Testis (tissue), 3 donors: ENCODE data around the gene TEX26. TPM values are rescaled to one million over a fixed set of nuclear protein-coding genes. Genes with fewer than 3 reads are reported as not detected.

Experiments
- DNase-seq: peaks from one replicate; pipeline ENCODE4 v3.0.0-alpha.2; 2019
- H3K27ac ChIP-seq, 2 donors: fragments of 200-600 bp; sonication (generic); one replicate each; pipeline ENCODE4 v1.5.1; 2019
- H3K27me3 ChIP-seq: fragments of 200-600 bp; sonication (generic); one replicate; pipeline ENCODE4 v1.5.1; 2019
- H3K36me3 ChIP-seq: fragments of 200-600 bp; sonication (generic); one replicate; pipeline ENCODE4 v1.5.1; 2017; ENCODE audit warnings: low read depth; ENCODE audit errors: missing control alignments
- H3K4me1 ChIP-seq: fragments of 200-600 bp; sonication (generic); one replicate; pipeline ENCODE4 v1.5.1; 2019
- H3K4me3 ChIP-seq, 2 donors: fragments of 200-600 bp; sonication (generic); one replicate each; pipeline ENCODE4 v1.5.1; 2017 to 2019
- H3K9me3 ChIP-seq: fragments of 200-600 bp; sonication (generic); one replicate; pipeline ENCODE4 v1.5.1; 2017
- POLR2A ChIP-seq: fragments of 450-650 bp; IDR thresholded peaks from one replicate; pipeline ENCODE4 v1.6.1; 2017; ENCODE audit warnings: antibody characterized with exemption, mild to moderate bottlenecking, moderate library complexity
- WGBS, 2 donors: methylation state at CpG; one replicate each; pipeline ENCODE4 v1.1.5; 2018; 5-methylcytosine and 5-hydroxymethylcytosine counted together
- intact Hi-C: fragments of 100-400 bp; cut with DNase I; formaldehyde crosslinking; loops from one replicate; pipeline ENCODE4 v1.15.1; 2023; ENCODE audit warnings: low total_unique reads
- polyA plus RNA-seq: library from polyadenylated mRNA; stranded (reverse); fragments of 350-450 nt; fragmentation: Illumina TruSeq; extraction: RNeasy Lipid Tissue Mini Kit (QIAGEN cat#74804); gene quantifications from one replicate; pipeline ENCODE4 v1.2.3, GENCODE V29; 2014; ENCODE audit warnings: low read depth, low replicate concordance; ENCODE audit not compliant: insufficient read depth
- total RNA-seq, 2 donors: library from RNA; depleted of rRNA; stranded (reverse); fragments of >200 nt; gene quantifications; one replicate each; pipeline ENCODE4 v1.2.3, GENCODE V29; 2016
- TF ChIP-seq, protein P1 (sequence below), 3 experiments: fragments of 450-650 bp in 2 of 3; fragments of 200-600 bp in 1 of 3; sonication (generic) in 1 of 3; IDR thresholded peaks; one replicate each; pipeline ENCODE4 v1.5.1; 2016 to 2019; ENCODE audit warnings: antibody characterized with exemption in 3 of 3, mild to moderate bottlenecking in 2 of 3, moderate library complexity in 1 of 3

TEX26 gene
- total and polyA plus RNA-seq, 3 donors from 2014 or later: 5.5 to 40.7 (median 21.4) TPM

DNA sequence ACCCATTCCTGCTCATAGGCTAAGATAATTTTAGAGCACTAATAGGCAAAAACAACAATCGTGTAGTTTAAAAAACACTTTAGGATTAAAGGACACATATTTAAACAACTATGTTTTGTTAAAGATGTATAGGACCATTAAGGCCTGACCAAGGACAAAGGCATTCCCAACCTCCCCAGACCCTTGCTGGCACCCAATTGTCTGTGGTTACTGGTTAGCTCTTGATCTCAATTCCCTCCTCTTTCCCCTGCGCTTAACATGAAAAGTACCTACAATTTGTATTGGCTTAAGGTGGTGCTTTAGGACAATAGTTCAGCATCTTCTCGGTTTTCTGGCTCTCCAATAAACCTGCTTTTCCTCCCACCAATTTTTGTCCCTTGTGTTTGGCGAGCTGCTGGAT is 51.0 kb downstream of the TEX26 start:
- TF ChIP-seq, protein P1, sequence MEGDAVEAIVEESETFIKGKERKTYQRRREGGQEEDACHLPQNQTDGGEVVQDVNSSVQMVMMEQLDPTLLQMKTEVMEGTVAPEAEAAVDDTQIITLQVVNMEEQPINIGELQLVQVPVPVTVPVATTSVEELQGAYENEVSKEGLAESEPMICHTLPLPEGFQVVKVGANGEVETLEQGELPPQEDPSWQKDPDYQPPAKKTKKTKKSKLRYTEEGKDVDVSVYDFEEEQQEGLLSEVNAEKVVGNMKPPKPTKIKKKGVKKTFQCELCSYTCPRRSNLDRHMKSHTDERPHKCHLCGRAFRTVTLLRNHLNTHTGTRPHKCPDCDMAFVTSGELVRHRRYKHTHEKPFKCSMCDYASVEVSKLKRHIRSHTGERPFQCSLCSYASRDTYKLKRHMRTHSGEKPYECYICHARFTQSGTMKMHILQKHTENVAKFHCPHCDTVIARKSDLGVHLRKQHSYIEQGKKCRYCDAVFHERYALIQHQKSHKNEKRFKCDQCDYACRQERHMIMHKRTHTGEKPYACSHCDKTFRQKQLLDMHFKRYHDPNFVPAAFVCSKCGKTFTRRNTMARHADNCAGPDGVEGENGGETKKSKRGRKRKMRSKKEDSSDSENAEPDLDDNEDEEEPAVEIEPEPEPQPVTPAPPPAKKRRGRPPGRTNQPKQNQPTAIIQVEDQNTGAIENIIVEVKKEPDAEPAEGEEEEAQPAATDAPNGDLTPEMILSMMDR (IDR thresholded peaks at IDR 0.05): no peak
- no peak for TF ChIP-seq POLR2A
- Histone ChIP-seq H3K9me3 (no peaks in the 10 kb centered on the region), H3K4me1 (no peaks in the 10 kb centered on the region), H3K27ac (no peak overlapping the region), H3K36me3 (no peaks in the 10 kb centered on the region), H3K27me3 (no peaks in the 10 kb centered on the region), H3K4me3 (no peak overlapping the region)
- DNase-seq: no peak
- 83 to 86% methylated on average over 4 of the region's 4 CpGs for WGBS, 2 donors
- intact Hi-C loops: no loop called here

DNA sequence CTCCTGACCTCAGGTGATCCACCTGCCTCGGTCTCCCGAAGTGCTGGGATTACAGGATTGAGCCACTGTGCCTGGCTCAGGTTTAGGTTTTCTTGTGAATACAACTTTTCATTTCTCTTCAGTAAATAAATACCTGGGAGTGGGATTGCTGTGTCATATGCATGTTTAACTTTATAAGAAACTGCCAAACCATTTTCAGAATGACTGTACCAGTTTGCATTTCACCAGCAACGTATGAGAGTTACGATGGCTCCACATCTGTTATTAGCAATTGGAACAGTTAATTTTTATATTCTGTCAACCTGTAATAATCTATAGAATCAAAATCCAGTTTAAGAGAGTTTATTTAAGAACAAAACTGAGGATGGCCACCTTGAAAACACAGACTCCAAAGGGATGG is 52.2 kb downstream of the TEX26 start:
- 97 to 99% methylated on average over 4 of the region's 4 CpGs for WGBS, 2 donors
- DNase-seq: no peak
- Histone ChIP-seq H3K4me1 (no peaks in the 10 kb centered on the region), H3K36me3 (no peaks in the 10 kb centered on the region), H3K4me3 (no peak overlapping the region), H3K27me3 (no peaks in the 10 kb centered on the region), H3K27ac (no peak overlapping the region), H3K9me3 (no peaks in the 10 kb centered on the region)
- no peak for TF ChIP-seq POLR2A
- TF ChIP-seq, protein P1 (IDR thresholded peaks at IDR 0.05): no peak
- intact Hi-C loops: no loop called here

DNA sequence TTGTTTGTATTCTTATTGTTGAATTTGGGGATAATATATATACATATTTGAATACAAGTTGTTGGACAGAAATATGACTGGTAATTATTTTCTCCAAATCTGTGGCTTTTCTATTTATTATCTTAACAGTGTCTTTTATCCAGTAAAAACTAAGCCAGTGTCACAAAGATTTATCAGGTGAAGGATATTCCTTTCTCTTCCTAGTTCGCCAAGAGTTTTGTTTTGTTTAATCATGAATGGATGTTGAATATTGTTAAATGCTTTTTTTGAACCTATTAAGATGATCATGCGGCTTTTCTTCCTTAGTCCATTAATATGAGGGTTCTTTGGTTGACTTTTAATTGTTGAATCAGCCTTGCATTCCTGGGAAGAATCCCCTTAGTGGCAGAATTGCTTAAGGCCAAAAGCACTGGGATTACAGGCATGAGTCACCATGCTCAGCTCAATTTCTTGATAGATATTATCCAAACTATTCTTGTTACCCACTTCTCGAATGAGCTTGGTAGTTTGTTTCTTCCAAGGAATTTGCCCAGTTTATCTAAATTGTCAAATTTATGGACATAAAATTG is 53.3 kb downstream of the TEX26 start:
- H3K27ac ChIP-seq: no peak overlapping the region
- TF ChIP-seq, protein P1 (IDR thresholded peaks at IDR 0.05): no peak
- no peak for TF ChIP-seq POLR2A
- no peak overlapping the region for H3K4me3 ChIP-seq
- 86 to 92% methylated on average over 3 of the region's 3 CpGs for WGBS, 2 donors
- intact Hi-C loops: no loop called here
- no peaks in the 10 kb centered on the region for H3K4me1 ChIP-seq
- H3K27me3 ChIP-seq: no peaks in the 10 kb centered on the region
- H3K36me3 ChIP-seq: no peaks in the 10 kb centered on the region
- DNase-seq: no peak
- no peaks in the 10 kb centered on the region for H3K9me3 ChIP-seq

DNA sequence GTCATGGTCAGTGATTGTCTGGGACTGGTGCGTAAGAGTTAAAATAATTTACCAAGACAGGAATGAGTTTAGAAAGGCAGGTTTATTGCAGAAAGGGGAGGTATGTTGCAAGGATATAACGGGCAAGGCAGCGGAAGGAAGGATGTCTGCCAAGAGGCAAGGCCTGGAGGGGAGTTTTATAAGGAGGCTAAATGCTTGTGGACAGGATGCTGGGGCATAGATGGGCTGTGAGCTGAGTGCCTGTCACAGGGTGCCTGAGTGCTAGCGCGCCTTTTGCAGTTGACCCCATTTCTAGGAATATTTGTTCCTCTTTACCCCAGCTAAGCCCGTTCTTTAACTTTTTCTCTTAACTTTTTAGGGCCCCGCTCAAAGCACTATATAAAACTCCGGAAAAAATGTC is 58.7 kb downstream of the TEX26 start:
- no peak for TF ChIP-seq POLR2A
- TF ChIP-seq, protein P1 (IDR thresholded peaks at IDR 0.05): no peak
- Histone ChIP-seq H3K4me1 (no peaks in the 10 kb centered on the region), H3K36me3 (no peaks in the 10 kb centered on the region), H3K9me3 (no peaks in the 10 kb centered on the region), H3K27ac (no peak overlapping the region), H3K4me3 (no peak overlapping the region), H3K27me3 (no peaks in the 10 kb centered on the region)
- intact Hi-C loops: no loop called here
- no peak for DNase-seq
- WGBS, 2 donors: 61 to 75% methylated on average over 8 of the region's 8 CpGs

DNA sequence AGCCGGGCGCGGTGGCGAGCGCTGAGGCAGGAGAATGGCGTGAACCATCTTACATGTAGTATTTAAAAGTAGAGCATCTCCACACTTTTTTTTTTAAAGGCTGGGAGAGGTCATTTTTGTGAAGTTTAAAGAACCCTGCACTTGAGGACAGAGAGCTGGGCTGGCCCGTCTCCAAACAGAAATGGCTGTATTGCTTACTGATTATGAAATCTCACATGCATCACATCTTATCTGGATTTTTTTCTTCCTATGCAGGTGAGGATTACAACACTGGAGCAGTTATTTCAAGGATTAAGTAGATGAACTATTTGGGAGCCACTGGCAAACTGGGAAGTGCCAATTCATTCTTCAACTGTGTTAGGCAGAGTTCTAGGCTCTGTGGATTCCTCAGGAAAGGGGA is 59.5 kb downstream of the TEX26 start:
- Histone ChIP-seq H3K4me1 (no peaks in the 10 kb centered on the region), H3K27ac (no peak overlapping the region), H3K9me3 (no peaks in the 10 kb centered on the region), H3K36me3 (no peaks in the 10 kb centered on the region), H3K4me3 (no peak overlapping the region), H3K27me3 (no peaks in the 10 kb centered on the region)
- no peak for DNase-seq
- 74 to 77% methylated on average over 7 of the region's 7 CpGs for WGBS, 2 donors
- intact Hi-C loops: no loop called here
- TF ChIP-seq POLR2A: no peak
- TF ChIP-seq, protein P1 (IDR thresholded peaks at IDR 0.05): no peak
